Calu3 (cell line): ENCODE measurements around the gene ZNF225. TPM values are rescaled to one million over a fixed set of nuclear protein-coding genes. Genes with fewer than 3 reads are reported as not detected.
"Not testable (repeated sequence)": the region's sequence is repeated elsewhere in the genome, so short reads cannot be mapped to it uniquely, and the experiment has no call there.

ENCODE experiments used
- BruUV-seq: library from RNA; stranded (reverse); fragments of 400-500 nt; replicated peaks from 2 replicates; lab custom pipeline; 2021; lab: Mats Ljungman, UMichigan
- CTCF ChIA-PET: fragments of 300-600 bp; sonication (Branson Sonifier 250); formaldehyde crosslinking; loops from one replicate; lab custom pipeline; 2022; ENCODE audit warnings: antibody characterized with exemption; lab: Charles Lee
- DNase-seq: peaks from one replicate; pipeline ENCODE4 v3.0.0; 2022
- H3K27ac Mint-ChIP-seq: one replicate; pipeline ENCODE4 v1.8.0; 2022; ENCODE audit warnings: mixed read lengths; ENCODE audit not compliant: unreplicated experiment
- H3K27me3 Mint-ChIP-seq: one replicate; pipeline ENCODE4 v1.8.0; 2022; ENCODE audit warnings: mixed read lengths; ENCODE audit not compliant: unreplicated experiment
- H3K36me3 Mint-ChIP-seq: one replicate; pipeline ENCODE4 v1.8.0; 2022; ENCODE audit warnings: mild to moderate bottlenecking, moderate library complexity, mixed read lengths; ENCODE audit not compliant: insufficient read depth, unreplicated experiment
- H3K4me1 Mint-ChIP-seq: one replicate; pipeline ENCODE4 v1.8.0; 2022; ENCODE audit warnings: mild to moderate bottlenecking, low read depth, mixed read lengths; ENCODE audit not compliant: unreplicated experiment
- H3K4me3 Mint-ChIP-seq: one replicate; pipeline ENCODE4 v1.8.0; 2022; ENCODE audit warnings: mild to moderate bottlenecking, low read depth, moderate library complexity, mixed read lengths; ENCODE audit not compliant: unreplicated experiment
- H3K9me3 Mint-ChIP-seq: one replicate; pipeline ENCODE4 v1.8.0; 2022; ENCODE audit warnings: low read depth, mixed read lengths; ENCODE audit not compliant: unreplicated experiment
- intact Hi-C: fragments of 100-400 bp; cut with micrococcal nuclease; formaldehyde crosslinking; loops from one replicate; pipeline ENCODE4 v1.10.0; 2022; ENCODE audit not compliant: unreplicated experiment
- total RNA-seq: library from RNA; stranded (reverse); gene quantifications from 2 replicates; pipeline ENCODE4 v1.2.3, GENCODE V29; 2022
- TF ChIP-seq, protein P1 (sequence below): fragments of 200-600 bp; IDR thresholded peaks from one replicate; pipeline ENCODE4 v1.8.0; 2022; ENCODE audit warnings: antibody characterized with exemption; ENCODE audit not compliant: unreplicated experiment

Gene ZNF225
- total RNA-seq, 1 experiment from 2014 or later: 5.3 TPM

DNA sequence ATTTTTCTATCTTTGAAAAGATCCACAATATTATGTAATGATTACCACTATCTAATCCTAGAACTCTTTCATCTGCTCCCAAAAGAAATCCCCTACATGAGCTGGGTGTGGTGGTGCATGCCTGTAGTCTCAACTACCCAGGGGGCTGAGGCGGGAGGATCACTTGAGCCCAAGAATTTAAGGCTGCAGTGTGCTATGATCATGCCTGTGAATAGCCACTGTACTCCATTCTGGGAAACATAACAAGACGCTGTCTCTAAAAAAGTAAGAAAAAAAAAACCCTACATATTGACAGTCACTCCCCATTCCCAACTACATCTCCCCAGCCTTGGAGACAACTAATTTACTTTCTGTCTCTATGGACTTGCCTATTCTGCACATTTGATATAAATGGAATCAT, 50.6 kb downstream of the ZNF225 start:
- no TSS peak for BruUV-seq
- Mint-ChIP-seq H3K27me3 (no peaks in the 10 kb centered on the region), H3K9me3 (peaks cover 11% of the 10 kb centered on the region), H3K4me3 (no peak overlapping the region), H3K36me3 (peaks cover 48% of the 10 kb centered on the region), H3K4me1 (peaks cover 8% of the 10 kb centered on the region), H3K27ac (no peak overlapping the region)
- DNase-seq: no peak
- intact Hi-C loops: loop anchor here (1.0 kb wide), 1 partner anchor 44 kb away; no protein-coding TSS in a partner anchor
- TF ChIP-seq, protein P1, sequence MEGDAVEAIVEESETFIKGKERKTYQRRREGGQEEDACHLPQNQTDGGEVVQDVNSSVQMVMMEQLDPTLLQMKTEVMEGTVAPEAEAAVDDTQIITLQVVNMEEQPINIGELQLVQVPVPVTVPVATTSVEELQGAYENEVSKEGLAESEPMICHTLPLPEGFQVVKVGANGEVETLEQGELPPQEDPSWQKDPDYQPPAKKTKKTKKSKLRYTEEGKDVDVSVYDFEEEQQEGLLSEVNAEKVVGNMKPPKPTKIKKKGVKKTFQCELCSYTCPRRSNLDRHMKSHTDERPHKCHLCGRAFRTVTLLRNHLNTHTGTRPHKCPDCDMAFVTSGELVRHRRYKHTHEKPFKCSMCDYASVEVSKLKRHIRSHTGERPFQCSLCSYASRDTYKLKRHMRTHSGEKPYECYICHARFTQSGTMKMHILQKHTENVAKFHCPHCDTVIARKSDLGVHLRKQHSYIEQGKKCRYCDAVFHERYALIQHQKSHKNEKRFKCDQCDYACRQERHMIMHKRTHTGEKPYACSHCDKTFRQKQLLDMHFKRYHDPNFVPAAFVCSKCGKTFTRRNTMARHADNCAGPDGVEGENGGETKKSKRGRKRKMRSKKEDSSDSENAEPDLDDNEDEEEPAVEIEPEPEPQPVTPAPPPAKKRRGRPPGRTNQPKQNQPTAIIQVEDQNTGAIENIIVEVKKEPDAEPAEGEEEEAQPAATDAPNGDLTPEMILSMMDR: no peak
- CTCF ChIA-PET: interaction anchor here (1.2 to 1.3 kb wide), 2 partner anchors 44 to 48 kb away, joined by 3 to 10 read pairs; partner anchors contain the start of gene ZNF227

DNA sequence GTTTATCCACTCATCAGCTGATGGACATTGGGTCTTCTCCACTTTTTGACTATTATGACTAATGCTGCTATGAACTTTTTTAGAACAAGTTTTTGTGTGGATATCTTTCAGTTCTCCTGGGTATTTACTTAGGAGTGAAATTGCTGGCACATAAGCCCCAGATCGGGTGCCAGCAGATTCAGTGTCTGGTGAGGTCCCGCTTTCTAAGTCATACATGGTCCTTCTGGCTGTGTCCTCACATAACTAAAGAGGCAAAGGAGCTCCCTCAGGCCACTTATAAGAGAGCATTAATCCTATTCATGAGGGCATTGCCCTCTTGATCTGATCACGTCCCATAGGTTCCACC, 51.1 kb downstream of the ZNF225 start:
- peaks cover 8% of the 10 kb centered on the region for H3K4me1 Mint-ChIP-seq
- peaks cover 11% of the 10 kb centered on the region for H3K9me3 Mint-ChIP-seq
- peaks cover 53% of the 10 kb centered on the region for H3K36me3 Mint-ChIP-seq
- CTCF ChIA-PET: interaction anchor here (0.8 to 1.3 kb wide), 5 partner anchors 22 to 337 kb away, joined by 3 to 10 read pairs (median 4); partner anchors contain the start of genes ZNF227 and ZNF283
- peak overlapping the region; percentile 96 for H3K4me3 Mint-ChIP-seq
- H3K27ac Mint-ChIP-seq: peak overlapping the region; percentile 95
- DNase-seq: no peak
- intact Hi-C loops: loop anchor here (1.0 kb wide), 1 partner anchor 43 kb away; no protein-coding TSS in a partner anchor
- TF ChIP-seq, protein P1: no peak
- BruUV-seq: no TSS peak
- no peaks in the 10 kb centered on the region for H3K27me3 Mint-ChIP-seq

DNA sequence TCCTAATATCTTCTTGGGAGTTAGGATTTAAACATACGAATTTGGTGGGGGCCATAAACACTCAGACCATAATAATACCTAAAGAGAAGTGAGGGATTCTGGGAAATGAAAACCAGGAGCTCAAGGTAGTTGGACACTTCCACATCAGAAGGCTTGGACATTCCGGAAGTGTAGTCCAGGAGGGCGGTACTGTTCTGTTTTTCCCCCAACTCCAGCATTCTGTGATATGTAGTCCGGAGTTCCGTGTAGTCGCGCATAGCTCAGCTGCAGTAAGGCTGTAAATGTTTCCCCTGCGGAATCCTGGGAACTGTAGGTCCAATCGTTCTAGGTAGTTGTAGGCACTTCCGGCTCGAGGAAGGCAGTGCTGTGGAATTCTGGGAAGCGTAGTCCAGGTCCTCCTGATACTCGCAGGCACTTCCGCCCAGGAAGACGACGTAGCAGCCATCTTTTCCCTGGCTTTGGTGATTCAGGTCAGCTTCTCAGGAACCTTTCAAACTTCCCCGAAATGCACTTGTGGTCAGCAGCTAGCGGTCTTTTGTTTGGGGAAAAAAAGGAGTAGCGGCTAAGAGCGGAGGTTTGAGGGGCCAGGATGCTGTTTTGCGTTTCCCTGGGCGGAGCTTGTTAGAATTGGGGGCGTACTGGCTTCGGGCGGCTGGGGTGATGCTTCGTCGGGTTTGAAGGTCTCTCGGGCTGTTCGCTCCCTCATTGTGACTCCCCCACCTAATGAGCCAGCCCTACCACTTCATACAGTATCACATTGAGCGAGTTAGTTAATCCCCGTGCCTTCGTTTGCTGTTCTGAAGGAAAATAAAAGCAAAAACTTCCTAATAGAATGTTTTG, 51.7 kb downstream of the ZNF225 start, which contains the start of gene ZNF226:
TSS of gene ZNF226 (plus strand) at position 428 of the 840 bp plus-strand sequence. CDS start 4,981 bp downstream, outside the sequence.
- BruUV-seq: TSS peak; percentile 50
- H3K27me3 Mint-ChIP-seq: no peaks in the 10 kb centered on the region
- intact Hi-C loops: loop anchor here (1.0 kb wide), 1 partner anchor 42 kb away; no protein-coding TSS in a partner anchor
- peak; percentile 91 for DNase-seq
- peak within 1 kb of the TSS; percentile 96 for H3K4me3 Mint-ChIP-seq
- H3K27ac Mint-ChIP-seq: peak within 1 kb of the TSS; percentile 95
- CTCF ChIA-PET: interaction anchor here (0.5 to 1.3 kb wide), 8 partner anchors 23 to 338 kb away, joined by 3 to 10 read pairs (median 4); partner anchors contain the start of genes ZNF180, ZNF227, ZNF233 and ZNF283
- peaks cover 11% of the 10 kb centered on the region for H3K9me3 Mint-ChIP-seq
- H3K4me1 Mint-ChIP-seq: peaks cover 8% of the 10 kb centered on the region
- peaks cover 58% of the 10 kb centered on the region for H3K36me3 Mint-ChIP-seq
- TF ChIP-seq, protein P1: no peak

DNA sequence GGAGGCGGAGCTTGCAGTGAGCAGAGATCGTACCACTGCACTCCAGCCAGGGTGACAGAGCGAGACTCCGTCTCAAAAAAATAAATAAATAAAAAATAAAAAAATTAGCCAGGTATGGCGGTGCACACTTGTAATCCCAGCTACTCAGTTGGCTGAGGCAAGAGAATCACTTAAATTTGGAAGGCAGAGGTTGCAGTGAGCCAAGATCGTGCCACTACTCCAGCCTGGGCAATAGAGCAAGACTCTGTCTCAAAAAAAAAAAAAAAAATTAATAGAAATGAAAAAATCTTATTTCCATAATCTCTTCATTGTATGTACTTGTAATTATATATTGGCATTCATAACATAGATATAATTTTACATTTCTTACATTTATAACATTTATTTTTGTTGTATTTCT, 57.5 kb downstream of the ZNF225 start:
- H3K27me3 Mint-ChIP-seq, BruUV-seq, H3K4me1 Mint-ChIP-seq, intact Hi-C loops, CTCF ChIA-PET, H3K27ac Mint-ChIP-seq, H3K4me3 Mint-ChIP-seq, DNase-seq: not testable (repeated sequence)
- Mint-ChIP-seq H3K9me3 (peaks cover 15% of the 10 kb centered on the region), H3K36me3 (peaks cover 88% of the 10 kb centered on the region)
